Subcutaneous adipose tissue (tissue), 4 donors: ENCODE data around the gene KRT12. TPM values are rescaled to one million over a fixed set of nuclear protein-coding genes. Genes with fewer than 3 reads are reported as not detected.

Source experiments
- total RNA-seq, 4 donors: library from RNA; depleted of rRNA; stranded (reverse); fragments of >200 nt; gene quantifications; one replicate each; pipeline ENCODE4 v1.1.0, GENCODE V29; 2016
- TF ChIP-seq, protein P1 (sequence below): fragments of 450-650 bp; IDR thresholded peaks from one replicate; pipeline ENCODE4 v1.5.1; 2016; ENCODE audit warnings: low read depth, mild to moderate bottlenecking, control low read depth, antibody characterized with exemption, moderate library complexity

The KRT12 gene
- total RNA-seq, 4 donors from 2014 or later: 1.2 TPM; not detected in 3

GRCh38 chr17:40819528-40820125 is 47.4 kb downstream of the KRT12 start:
- TF ChIP-seq, protein P1, sequence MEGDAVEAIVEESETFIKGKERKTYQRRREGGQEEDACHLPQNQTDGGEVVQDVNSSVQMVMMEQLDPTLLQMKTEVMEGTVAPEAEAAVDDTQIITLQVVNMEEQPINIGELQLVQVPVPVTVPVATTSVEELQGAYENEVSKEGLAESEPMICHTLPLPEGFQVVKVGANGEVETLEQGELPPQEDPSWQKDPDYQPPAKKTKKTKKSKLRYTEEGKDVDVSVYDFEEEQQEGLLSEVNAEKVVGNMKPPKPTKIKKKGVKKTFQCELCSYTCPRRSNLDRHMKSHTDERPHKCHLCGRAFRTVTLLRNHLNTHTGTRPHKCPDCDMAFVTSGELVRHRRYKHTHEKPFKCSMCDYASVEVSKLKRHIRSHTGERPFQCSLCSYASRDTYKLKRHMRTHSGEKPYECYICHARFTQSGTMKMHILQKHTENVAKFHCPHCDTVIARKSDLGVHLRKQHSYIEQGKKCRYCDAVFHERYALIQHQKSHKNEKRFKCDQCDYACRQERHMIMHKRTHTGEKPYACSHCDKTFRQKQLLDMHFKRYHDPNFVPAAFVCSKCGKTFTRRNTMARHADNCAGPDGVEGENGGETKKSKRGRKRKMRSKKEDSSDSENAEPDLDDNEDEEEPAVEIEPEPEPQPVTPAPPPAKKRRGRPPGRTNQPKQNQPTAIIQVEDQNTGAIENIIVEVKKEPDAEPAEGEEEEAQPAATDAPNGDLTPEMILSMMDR: no peak

DNA sequence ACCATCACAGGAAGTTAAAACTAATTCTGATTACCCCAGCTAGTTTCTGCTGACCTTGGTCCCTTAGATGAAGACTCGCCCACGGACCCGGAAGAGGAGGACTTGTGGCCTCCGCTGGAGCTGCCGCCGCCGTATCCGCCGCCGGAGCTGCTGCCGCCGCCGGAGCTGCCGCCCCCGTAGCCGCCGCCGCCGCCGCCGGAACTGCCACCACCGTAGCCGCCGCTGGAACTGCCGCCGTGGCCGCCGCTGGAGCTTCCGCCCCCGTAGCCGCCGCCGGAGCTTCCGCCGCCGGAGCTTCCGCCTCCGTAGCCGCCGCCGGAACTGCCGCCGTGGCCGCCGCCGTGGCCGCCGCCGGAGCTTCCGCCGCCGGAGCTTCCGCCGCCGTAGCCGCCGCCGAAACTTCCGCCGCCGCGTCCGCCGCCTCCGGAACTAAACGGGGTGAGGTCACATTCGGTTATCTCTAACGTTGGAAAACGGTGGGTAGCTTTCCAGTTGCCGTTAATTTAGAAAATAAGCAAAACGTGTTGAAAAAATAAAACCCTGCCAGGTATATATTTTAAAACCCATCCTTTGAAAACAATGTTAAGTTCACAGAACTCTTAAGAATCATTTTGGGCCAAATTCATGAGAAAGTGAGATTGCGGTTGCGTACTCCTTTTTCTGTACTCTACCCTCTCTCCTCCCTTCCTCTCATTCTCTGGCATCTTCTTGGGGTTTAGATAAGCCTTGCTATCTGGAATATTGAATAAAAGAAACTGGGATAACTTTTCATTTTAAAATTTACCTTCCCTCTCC is 48.1 kb downstream of the KRT12 start:
- TF ChIP-seq, protein P1: no peak

DNA sequence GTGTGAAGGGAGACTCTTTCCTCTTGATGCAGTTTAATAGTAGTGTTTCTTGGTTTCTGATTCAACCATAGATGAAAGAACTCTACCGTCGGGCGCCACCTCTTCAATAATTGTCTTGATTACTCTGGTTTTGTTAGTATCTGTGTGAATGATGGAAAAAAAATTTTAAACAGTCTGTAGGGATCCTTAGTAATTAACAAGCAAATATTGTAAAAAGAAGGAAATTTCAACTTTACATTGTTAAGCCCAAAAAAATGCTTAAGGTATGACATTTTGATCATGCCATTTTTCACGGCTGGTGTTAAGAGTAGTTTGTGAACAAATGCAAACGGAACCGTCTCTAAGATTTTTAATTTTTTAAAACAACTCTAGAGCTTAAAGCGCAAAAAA is 48.7 kb downstream of the KRT12 start:
- TF ChIP-seq, protein P1: no peak

DNA sequence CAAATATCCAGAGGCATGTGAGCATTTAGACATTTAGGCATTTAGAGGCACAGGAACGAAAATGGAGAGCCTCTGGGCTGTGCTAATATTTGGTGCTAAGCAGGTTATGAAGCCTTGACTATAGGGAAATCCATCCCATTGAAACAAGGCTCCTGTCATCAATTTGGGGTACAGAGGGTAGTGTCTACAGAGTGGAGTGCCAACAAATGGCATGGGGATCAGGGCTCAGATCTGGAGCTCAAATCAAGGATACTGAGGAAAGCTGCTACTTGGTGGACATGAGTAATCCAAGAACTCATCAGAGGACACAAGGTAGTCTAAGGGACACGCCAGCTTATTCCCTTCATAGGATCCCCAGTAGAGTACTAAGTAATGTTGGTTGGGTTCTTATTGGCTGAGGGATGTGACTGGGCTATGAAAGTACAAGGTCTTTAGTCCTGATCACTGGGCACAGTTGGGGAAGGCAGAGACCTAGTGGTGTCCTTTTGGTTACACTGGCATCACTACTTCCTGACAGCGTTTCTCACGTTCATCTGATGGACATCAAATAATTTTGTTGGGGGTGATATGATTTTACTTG is 49.8 kb downstream of the KRT12 start:
- TF ChIP-seq, protein P1: no peak

DNA sequence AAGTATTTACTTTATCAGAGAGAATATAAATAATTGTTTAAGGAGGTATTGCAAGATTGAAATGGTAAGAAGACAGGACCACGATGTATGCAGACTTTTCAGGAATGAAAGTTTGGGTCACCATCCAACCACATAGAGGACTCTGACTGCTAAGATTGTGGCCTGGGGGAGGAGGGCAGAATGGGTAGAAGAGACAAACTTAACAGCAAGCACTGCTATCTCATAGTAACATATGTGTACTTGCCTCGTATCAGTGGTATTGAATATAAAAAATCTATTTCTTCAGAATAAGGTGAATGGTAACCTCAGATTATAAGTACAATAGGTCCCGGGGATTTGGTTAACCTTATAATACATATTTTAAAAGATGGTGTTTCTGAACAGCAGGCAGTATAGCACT is 50.5 kb downstream of the KRT12 start:
- TF ChIP-seq, protein P1: no peak

DNA sequence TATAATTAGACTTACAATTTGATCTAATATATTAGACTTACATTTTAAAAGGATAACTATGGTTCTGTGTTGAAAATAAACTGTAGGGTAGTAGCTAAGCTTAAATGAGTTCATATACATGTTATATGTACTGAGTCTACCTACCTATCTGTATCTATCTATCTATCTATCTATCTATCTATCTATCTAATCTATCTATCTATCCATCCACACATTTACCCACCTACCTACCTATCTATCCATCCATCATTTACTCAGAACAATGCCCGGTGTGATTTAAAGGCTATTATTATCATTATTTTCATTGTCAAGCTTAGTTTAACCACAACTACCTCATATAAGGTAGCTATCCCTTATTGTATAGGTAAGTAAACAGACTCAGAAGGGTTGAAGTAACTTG is 51.6 kb downstream of the KRT12 start:
- TF ChIP-seq, protein P1: no peak

DNA sequence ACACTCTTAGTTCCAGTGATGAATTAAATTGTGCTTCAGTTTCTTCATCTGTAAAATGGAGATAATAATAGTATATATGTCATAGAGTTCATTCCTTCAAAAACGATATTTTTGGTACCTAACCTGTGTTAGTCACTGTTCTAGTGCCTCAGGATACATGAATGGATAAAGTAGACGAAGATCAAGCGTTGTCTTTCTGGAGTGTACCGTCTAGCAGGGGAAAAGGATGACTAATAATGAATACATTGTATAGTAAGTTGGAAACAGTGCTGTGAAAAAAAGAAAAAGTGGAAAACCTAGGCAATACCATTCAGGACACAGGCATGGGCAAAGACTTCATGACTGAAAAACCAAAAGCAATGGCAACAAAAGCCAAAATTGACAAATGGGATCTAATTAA is 53.2 kb downstream of the KRT12 start:
- TF ChIP-seq, protein P1: no peak
